A549 (cell line): ENCODE data around the gene LSS. TPM values are rescaled to one million over a fixed set of nuclear protein-coding genes. Genes with fewer than 3 reads are reported as not detected.

Experiments
- ATAC-seq, 2 experiments: fragments of 200-7000 bp in 1 of 2; fragments of >200 bp in 1 of 2; cut with Nextera tagmentation in 1 of 2; cut with Tn5 transposase in 1 of 2; 3 replicates each; pipeline versions ENCODE4 v1.8.0 to v1.9.1; 2018 to 2020; ENCODE audit warnings: mild to moderate bottlenecking in 1 of 2, moderate library complexity in 1 of 2
- CTCF ChIA-PET: fragments of 300-600 bp; sonication (Branson Sonifier 250); formaldehyde crosslinking; extraction: SDS; loops from one replicate; lab custom pipeline; 2021; ENCODE audit warnings: antibody characterized with exemption, inconsistent platforms; lab: Yijun Ruan, JAX
- POLR2A ChIA-PET: fragments of 350-600 bp; formaldehyde crosslinking; extraction: SDS; loops from one replicate; lab custom pipeline; 2021; ENCODE audit warnings: antibody characterized with exemption, inconsistent platforms; lab: Yijun Ruan, JAX
- DNase-seq, 2 experiments: peaks; one replicate each; pipeline versions ENCODE4 v3.0.0 to v3.0.0-alpha.2; 2011 to 2016; ENCODE audit warnings: low read depth in 1 of 2, low spot score in 1 of 2
- FAIRE-seq: peaks from 2 replicates; lab custom pipeline; 2011; peaks lifted over from hg19 to GRCh38; lab: Jason Lieb, UNC
- H3K27ac ChIP-seq, 2 experiments: fragments of >200 bp; sonication (Bioruptor Twin); formaldehyde crosslinking; 3 replicates each; pipeline ENCODE4 v1.5.1; 2016 to 2017
- H3K4me1 ChIP-seq: fragments of >200 bp; sonication (Bioruptor Twin); formaldehyde crosslinking; 3 replicates; pipeline ENCODE4 v1.6.1; 2016
- H3K4me2 ChIP-seq: fragments of >200 bp; sonication (Bioruptor Twin); formaldehyde crosslinking; 3 replicates; pipeline ENCODE4 v1.6.1; 2016
- H3K4me3 ChIP-seq: fragments of >200 bp; sonication (Bioruptor Twin); formaldehyde crosslinking; 3 replicates; pipeline ENCODE4 v1.5.1; 2016
- H3K9me3 ChIP-seq: fragments of >200 bp; sonication (Bioruptor Twin); formaldehyde crosslinking; 3 replicates; pipeline ENCODE4 v1.6.1; 2016
- BHLHE40 ChIP-seq: IDR thresholded peaks from 2 replicates; pipeline ENCODE4 v1.6.1; 2012; ENCODE audit warnings: low read depth, low read length, inconsistent platforms
- EHMT2 ChIP-seq: fragments of 200-600 bp; sonication (generic); IDR thresholded peaks from 2 replicates; pipeline ENCODE4 v1.6.1; 2016; ENCODE audit warnings: antibody characterized with exemption, low read depth, mild to moderate bottlenecking, moderate library complexity
- FOSL2 ChIP-seq, 2 experiments: fragments of 450-650 bp in 1 of 2; fragments of >200 bp in 1 of 2; sonication (Bioruptor Twin) in 1 of 2; formaldehyde crosslinking; IDR thresholded peaks; 2 replicates each; pipeline versions ENCODE4 v1.5.0 to v1.6.1; 2016 to 2020; ENCODE audit warnings: mild to moderate bottlenecking in 1 of 2, moderate library complexity in 1 of 2
- HOXB5 ChIP-seq: fragments of 250-450 bp; sonication (Bioruptor Pico); IDR thresholded peaks from 2 replicates; pipeline ENCODE4 v1.5.0; 2020; ENCODE audit warnings: mild to moderate bottlenecking, moderate library complexity
- KDM1A ChIP-seq: fragments of 200-600 bp; sonication (generic); IDR thresholded peaks from 2 replicates; pipeline ENCODE4 v1.6.1; 2016; ENCODE audit warnings: low read depth, mild to moderate bottlenecking
- MAFK ChIP-seq: fragments of 450-650 bp; IDR thresholded peaks from 2 replicates; pipeline ENCODE4 v1.6.1; 2014; ENCODE audit not compliant: partially characterized antibody
- MAX ChIP-seq: IDR thresholded peaks from 2 replicates; pipeline ENCODE4 v1.6.1; 2012
- NFE2L2 ChIP-seq: fragments of 150-350 bp; conservative IDR thresholded peaks from 2 replicates; pipeline ENCODE4 v1.6.1; 2014; ENCODE audit warnings: low read length
- NPAS2 ChIP-seq: fragments of 250-450 bp; sonication (Bioruptor Pico); IDR thresholded peaks from 2 replicates; pipeline ENCODE4 v1.8.0; 2022; ENCODE audit warnings: mild to moderate bottlenecking, moderate library complexity, borderline replicate concordance
- NR3C1 ChIP-seq: fragments of >200 bp; sonication (Bioruptor Twin); formaldehyde crosslinking; IDR thresholded peaks from 3 replicates; pipeline ENCODE4 v1.6.1; 2017
- PHF8 ChIP-seq: fragments of 200-600 bp; sonication (generic); IDR thresholded peaks from 2 replicates; pipeline ENCODE4 v1.6.1; 2016; ENCODE audit warnings: low read depth, mild to moderate bottlenecking, antibody characterized with exemption, moderate library complexity, borderline replicate concordance
- POLR2AphosphoS2 ChIP-seq: conservative IDR thresholded peaks from 2 replicates; pipeline ENCODE4 v1.6.1; 2012; ENCODE audit warnings: low read length, improper control_type of control experiment, inconsistent platforms
- RFX5 ChIP-seq: fragments of 450-650 bp; IDR thresholded peaks from 2 replicates; pipeline ENCODE4 v1.7.1; 2014; ENCODE audit warnings: antibody characterized with exemption, mild to moderate bottlenecking, moderate library complexity
- RNF2 ChIP-seq: fragments of 200-600 bp; sonication (generic); IDR thresholded peaks from 2 replicates; pipeline ENCODE4 v1.6.1; 2016; ENCODE audit warnings: low read depth, mild to moderate bottlenecking, antibody characterized with exemption, moderate library complexity, borderline replicate concordance
- SREBF2 ChIP-seq: fragments of 450-650 bp; IDR thresholded peaks from 2 replicates; pipeline ENCODE4 v1.6.1; 2014; ENCODE audit warnings: mild to moderate bottlenecking, moderate library complexity
- TP53 ChIP-seq: fragments of 250-450 bp; sonication (Bioruptor Pico); IDR thresholded peaks from 2 replicates; pipeline ENCODE4 v1.5.0; 2021; ENCODE audit warnings: mild to moderate bottlenecking, moderate library complexity
- ZSCAN20 ChIP-seq: fragments of 250-450 bp; sonication (Bioruptor Pico); IDR thresholded peaks from 2 replicates; pipeline ENCODE4 v1.8.0; 2022; ENCODE audit warnings: mild to moderate bottlenecking, moderate library complexity
- WGBS: methylation state at CpG from one replicate; pipeline ENCODE4 v1.1.6; 2017; ENCODE audit errors: missing lambda C conversion rate; 5-methylcytosine and 5-hydroxymethylcytosine counted together
- polyA plus RNA-seq, 4 experiments: library from polyadenylated mRNA; depleted of rRNA in 3 of 4; stranded (reverse); fragments of >200 nt; fragmentation: RNase III in 1 of 4; extraction: RNeasy Plus Mini Kit Qiagen cat#74134 plus additional on column Dnase treatment in 1 of 4; gene quantifications; 2 replicates in 3 of 4; 3 replicates in 1 of 4; pipeline ENCODE4 v1.2.3, GENCODE V29; 2011 to 2017
- TF ChIP-seq, protein P1 (sequence below): fragments of >200 bp; sonication (Bioruptor Twin); formaldehyde crosslinking; IDR thresholded peaks from 3 replicates; pipeline ENCODE4 v1.5.1; 2016
- TF ChIP-seq, protein P2 (sequence below): fragments of >200 bp; sonication (Bioruptor Twin); formaldehyde crosslinking; IDR thresholded peaks from 3 replicates; pipeline ENCODE4 v1.6.1; 2016
- TF ChIP-seq, protein P3 (sequence below): IDR thresholded peaks from 2 replicates; pipeline ENCODE4 v1.6.1; 2012; ENCODE audit warnings: low read depth, borderline replicate concordance
- TF ChIP-seq, protein P4 (sequence below): fragments of >200 bp; sonication (Bioruptor Twin); formaldehyde crosslinking; IDR thresholded peaks from 2 replicates; pipeline ENCODE4 v1.6.1; 2016

LSS gene
- polyA plus RNA-seq, 2 of the 4 experiments (the other 2 are of a cell fraction): 9.5 to 22.0 TPM

GRCh38 chr21:46159841-46160656, 68.5 kb downstream of the LSS start (continued):
- TF ChIP-seq, protein P1, sequence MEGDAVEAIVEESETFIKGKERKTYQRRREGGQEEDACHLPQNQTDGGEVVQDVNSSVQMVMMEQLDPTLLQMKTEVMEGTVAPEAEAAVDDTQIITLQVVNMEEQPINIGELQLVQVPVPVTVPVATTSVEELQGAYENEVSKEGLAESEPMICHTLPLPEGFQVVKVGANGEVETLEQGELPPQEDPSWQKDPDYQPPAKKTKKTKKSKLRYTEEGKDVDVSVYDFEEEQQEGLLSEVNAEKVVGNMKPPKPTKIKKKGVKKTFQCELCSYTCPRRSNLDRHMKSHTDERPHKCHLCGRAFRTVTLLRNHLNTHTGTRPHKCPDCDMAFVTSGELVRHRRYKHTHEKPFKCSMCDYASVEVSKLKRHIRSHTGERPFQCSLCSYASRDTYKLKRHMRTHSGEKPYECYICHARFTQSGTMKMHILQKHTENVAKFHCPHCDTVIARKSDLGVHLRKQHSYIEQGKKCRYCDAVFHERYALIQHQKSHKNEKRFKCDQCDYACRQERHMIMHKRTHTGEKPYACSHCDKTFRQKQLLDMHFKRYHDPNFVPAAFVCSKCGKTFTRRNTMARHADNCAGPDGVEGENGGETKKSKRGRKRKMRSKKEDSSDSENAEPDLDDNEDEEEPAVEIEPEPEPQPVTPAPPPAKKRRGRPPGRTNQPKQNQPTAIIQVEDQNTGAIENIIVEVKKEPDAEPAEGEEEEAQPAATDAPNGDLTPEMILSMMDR: no peak
- TF ChIP-seq, protein P2, sequence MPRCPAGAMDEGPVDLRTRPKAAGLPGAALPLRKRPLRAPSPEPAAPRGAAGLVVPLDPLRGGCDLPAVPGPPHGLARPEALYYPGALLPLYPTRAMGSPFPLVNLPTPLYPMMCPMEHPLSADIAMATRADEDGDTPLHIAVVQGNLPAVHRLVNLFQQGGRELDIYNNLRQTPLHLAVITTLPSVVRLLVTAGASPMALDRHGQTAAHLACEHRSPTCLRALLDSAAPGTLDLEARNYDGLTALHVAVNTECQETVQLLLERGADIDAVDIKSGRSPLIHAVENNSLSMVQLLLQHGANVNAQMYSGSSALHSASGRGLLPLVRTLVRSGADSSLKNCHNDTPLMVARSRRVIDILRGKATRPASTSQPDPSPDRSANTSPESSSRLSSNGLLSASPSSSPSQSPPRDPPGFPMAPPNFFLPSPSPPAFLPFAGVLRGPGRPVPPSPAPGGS: no peak
- TF ChIP-seq RNF2 (no peak), FOSL2 (IDR thresholded peaks at IDR 0.05) (no peak), FOSL2 (CRISPR knock-in tag; IDR thresholded peaks at IDR 0.05) (no peak), NFE2L2 (no peak), MAX (no peak), SREBF2 (no peak), NPAS2 (CRISPR knock-in tag) (no peak), POLR2AphosphoS2 (no peak), MAFK (no peak), RFX5 (no peak)

GRCh38 chr21:46159390-46159789, 69.2 kb downstream of the LSS start:
- no peak overlapping the region for H3K27ac ChIP-seq
- ChIA-PET CTCF (interaction anchor here (1.0 to 1.9 kb wide), 6 partner anchors 10 to 189 kb away, joined by 3 to 9 read pairs (median 5); no protein-coding TSS in a partner anchor), POLR2A (interaction anchor here (0.7 kb wide), 1 partner anchor 16 kb away, joined by 3 read pairs; no protein-coding TSS in a partner anchor)
- H3K4me1 ChIP-seq: 0 out of 3 replicates have a peak, but pooled peaks cover 4% of the 10 kb centered on the region
- H3K4me3 ChIP-seq: no peak overlapping the region
- FAIRE-seq (no peak), DNase-seq (no peak), ATAC-seq (no peak)
- no peak for TF ChIP-seq NFE2L2
- no peak for TF ChIP-seq TP53 (CRISPR knock-in tag)
- TF ChIP-seq, protein P3, sequence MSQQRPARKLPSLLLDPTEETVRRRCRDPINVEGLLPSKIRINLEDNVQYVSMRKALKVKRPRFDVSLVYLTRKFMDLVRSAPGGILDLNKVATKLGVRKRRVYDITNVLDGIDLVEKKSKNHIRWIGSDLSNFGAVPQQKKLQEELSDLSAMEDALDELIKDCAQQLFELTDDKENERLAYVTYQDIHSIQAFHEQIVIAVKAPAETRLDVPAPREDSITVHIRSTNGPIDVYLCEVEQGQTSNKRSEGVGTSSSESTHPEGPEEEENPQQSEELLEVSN: no peak
- TF ChIP-seq FOSL2 (IDR thresholded peaks at IDR 0.05): no peak
- no peak for TF ChIP-seq FOSL2 (CRISPR knock-in tag; IDR thresholded peaks at IDR 0.05)
- TF ChIP-seq PHF8: no peak
- TF ChIP-seq ZSCAN20 (CRISPR knock-in tag): no peak
- no peak overlapping the region for H3K4me2 ChIP-seq
- 94% methylated on average over 11 of the region's 12 CpGs for WGBS
- no peaks in the 10 kb centered on the region for H3K9me3 ChIP-seq

DNA sequence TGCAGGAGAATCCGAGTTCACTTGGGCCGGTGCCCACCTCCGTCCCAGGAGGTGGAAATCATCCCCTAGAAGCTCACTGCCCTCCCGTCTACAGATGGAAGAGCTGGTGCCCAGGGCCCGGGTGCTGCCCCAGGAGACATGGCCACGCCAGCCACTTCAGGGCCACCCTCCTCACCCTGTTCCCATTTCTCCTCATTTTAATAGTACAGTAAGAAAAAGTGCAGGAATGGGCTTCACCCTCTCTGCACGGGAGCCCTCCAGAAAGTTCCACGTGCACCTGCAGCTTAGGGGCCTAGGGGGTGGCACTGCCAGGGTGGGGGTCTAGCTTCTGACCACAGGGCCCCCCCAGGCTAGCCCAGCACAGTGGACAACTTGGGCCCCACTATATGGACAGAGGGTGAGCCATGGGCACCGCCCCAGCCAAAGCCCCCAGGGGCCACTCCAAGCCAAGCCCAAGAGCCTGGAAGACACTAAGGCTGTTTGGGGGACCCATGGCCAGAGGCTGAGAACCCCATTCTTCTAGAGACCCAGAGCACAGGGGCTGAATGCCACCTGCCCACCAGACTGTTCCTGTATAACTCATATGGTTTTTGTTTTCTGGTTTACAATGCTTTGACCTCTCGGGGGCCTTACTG, 69.8 kb downstream of the LSS start:
- CTCF ChIA-PET: interaction anchor here (1.0 to 1.9 kb wide), 4 partner anchors 9 to 188 kb away, joined by 3 to 9 read pairs (median 8); no protein-coding TSS in a partner anchor
- WGBS: 81% methylated on average over 10 of the region's 10 CpGs
- POLR2A ChIA-PET: interaction anchor here (0.7 kb wide), 1 partner anchor 15 kb away, joined by 3 read pairs; no protein-coding TSS in a partner anchor
- no peak for FAIRE-seq
- no peak overlapping the region for H3K4me3 ChIP-seq
- no peak for TF ChIP-seq KDM1A
- no peak for TF ChIP-seq HOXB5
- TF ChIP-seq, protein P4, sequence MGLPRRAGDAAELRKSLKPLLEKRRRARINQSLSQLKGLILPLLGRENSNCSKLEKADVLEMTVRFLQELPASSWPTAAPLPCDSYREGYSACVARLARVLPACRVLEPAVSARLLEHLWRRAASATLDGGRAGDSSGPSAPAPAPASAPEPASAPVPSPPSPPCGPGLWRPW: no peak
- no peak for TF ChIP-seq EHMT2
- no peak for TF ChIP-seq NR3C1
- TF ChIP-seq BHLHE40: no peak
- TF ChIP-seq, all 56 proteins: peak for 0
- H3K9me3 ChIP-seq: no peaks in the 10 kb centered on the region
- DNase-seq (no peak), ATAC-seq (no peak)
- H3K4me1 ChIP-seq: 0 out of 3 replicates have a peak, but pooled peaks cover 4% of the 10 kb centered on the region
- H3K27ac ChIP-seq: no peak overlapping the region
- H3K4me2 ChIP-seq: no peak overlapping the region
